Heart right ventricle (tissue), 16 donors: ENCODE results near the gene HMGCL. TPM values are rescaled to one million over a fixed set of nuclear protein-coding genes. Genes with fewer than 3 reads are reported as not detected.

Experiments used
- ATAC-seq, 8 donors: fragments of 200-7000 bp; cut with Tn5 transposase; one replicate each; pipeline ENCODE4 v1.9.1; 2020; ENCODE audit warnings: mild to moderate bottlenecking in 8 of 8, moderate library complexity in 8 of 8, moderate number of reproducible peaks in 1 of 8
- DNase-seq, 2 donors: peaks; one replicate each; pipeline ENCODE4 v3.0.0-alpha.2; 2020
- H3K27ac ChIP-seq, 10 donors: fragments of 200-600 bp; sonication (generic) in 2 of 10; one replicate each; pipeline versions ENCODE4 v1.5.0 to v1.8.0; 2020 to 2022; ENCODE audit warnings: mild to moderate bottlenecking in 3 of 10
- H3K27me3 ChIP-seq, 7 donors: fragments of 200-600 bp; one replicate each; pipeline ENCODE4 v1.8.0; 2021 to 2022; ENCODE audit warnings: mild to moderate bottlenecking in 2 of 7
- H3K36me3 ChIP-seq, 9 donors: fragments of 200-600 bp; sonication (generic) in 1 of 9; one replicate each; pipeline versions ENCODE4 v1.5.0 to v1.8.0; 2020 to 2022; ENCODE audit warnings: mild to moderate bottlenecking in 2 of 9
- H3K4me1 ChIP-seq, 9 donors: fragments of 200-600 bp; sonication (generic) in 1 of 9; one replicate each; pipeline versions ENCODE4 v1.5.0 to v1.8.0; 2020 to 2022; ENCODE audit warnings: mild to moderate bottlenecking in 4 of 9
- H3K4me3 ChIP-seq, 10 donors: fragments of 200-600 bp; sonication (generic) in 2 of 10; one replicate each; pipeline versions ENCODE4 v1.5.0 to v1.8.0; 2020 to 2022; ENCODE audit warnings: mild to moderate bottlenecking in 7 of 10, moderate library complexity in 2 of 10
- H3K9me3 ChIP-seq, 11 donors: fragments of 200-600 bp in 10 of 11; sonication (generic) in 2 of 11; one replicate each; pipeline versions ENCODE4 v1.5.0 to v1.8.0; 2013 to 2022; ENCODE audit warnings: mild to moderate bottlenecking in 2 of 11, control low read depth in 1 of 11, moderate library complexity in 1 of 11
- WGBS, 2 donors: extraction: QIAGEN DNeasy Blood & Tissue Kit; methylation state at CpG; one replicate each; pipeline ENCODE4 v1.1.7; 2013; ENCODE audit warnings: inconsistent platforms in 1 of 2; 5-methylcytosine and 5-hydroxymethylcytosine counted together
- intact Hi-C, 10 donors: fragments of 100-400 bp; cut with DNase I; formaldehyde crosslinking; loops; one replicate each; pipeline versions ENCODE4 v1.11.1 to v1.14.2; 2022
- polyA plus RNA-seq, 2 donors: library from polyadenylated mRNA; stranded (reverse); fragments of 200-250 nt; gene quantifications; one replicate each; pipeline ENCODE4 v1.2.3, GENCODE V29; 2013
- total RNA-seq, 10 donors: library from RNA; stranded (reverse); fragmentation: NEBNext Ultra II Directional in 3 of 10; extraction: Animal tissue kit (Norgen Biotek cat#: 25700) in 3 of 10; gene quantifications; one replicate each; pipeline versions ENCODE4 v1.2.1 to v1.2.4, GENCODE V29; 2021 to 2023
- TF ChIP-seq, protein P1 (sequence below), 9 donors: fragments of 200-600 bp; sonication (generic) in 2 of 9; IDR thresholded peaks; one replicate each; pipeline versions ENCODE4 v1.5.0 to v1.8.0; 2021 to 2022; ENCODE audit warnings: antibody characterized with exemption in 9 of 9, mild to moderate bottlenecking in 5 of 9, moderate library complexity in 1 of 9
- donor health status: Arrhythmogenic right ventricular cardiomyopathy.
- donor health status: ischemic (EF 13 %, LVEDD 7.1; RV severe dilation, severe dysfunction).
- donor health status: healthy with polysubstance abuse.
- donor health status: DM: no; HTN: yes; CAD: no.
- donor health status: DM: no; HTN: no; CAD: no.
- donor health status: ischemic (EF 25% LVEDD 6.9; RV normal size, moderate dysfunction).
- donor health status: ischemic (EF 25% LVEDD 5.7; RV mildly dilated, moderate dysfunction).
- donor health status: healthy.
- donor health status: DM: yes; HTN: yes; CAD: no.
- donor health status: Ischemic cardiomyopathy.
- donor health status: ischemic (EF 35%, LVEDD 5.7; RV mildly dilated, moderate dysfunction).
- donor health status: nonischemic (EF 11% LVEDD 7.7; RV severe dilation, severe dysfunction).
- donor health status: DM: yes; HTN: yes; CAD: no.
- donor health status: PGD.
- donor health status: ischemic (EF 29% LVEDD 5.4; RV normal size, mild dysfunction).
- donor health status: nonischemic (EF 23%, LVEDD 6.1; RV moderate dilation, normal function).

HMGCL gene
- total and polyA plus RNA-seq, 12 donors, result 25.7 to 44.3 (median 37.0) TPM

DNA sequence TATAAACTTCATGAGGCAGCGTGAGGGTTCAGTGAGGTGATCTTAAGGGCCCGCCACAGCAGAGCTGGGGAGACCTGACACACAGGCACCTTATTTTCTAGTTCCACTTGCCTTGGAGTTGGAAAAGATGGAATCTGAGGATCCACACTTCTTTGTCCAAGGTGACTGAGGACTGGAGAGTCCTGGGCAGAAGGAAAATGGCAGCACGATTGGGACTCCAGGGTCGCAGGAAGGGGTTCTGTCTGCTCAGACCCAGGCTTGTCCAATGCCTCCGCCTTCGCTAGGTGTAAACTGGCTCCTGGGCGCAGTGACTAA, 26.0 kb downstream of the HMGCL start:
- TF ChIP-seq, protein P1, sequence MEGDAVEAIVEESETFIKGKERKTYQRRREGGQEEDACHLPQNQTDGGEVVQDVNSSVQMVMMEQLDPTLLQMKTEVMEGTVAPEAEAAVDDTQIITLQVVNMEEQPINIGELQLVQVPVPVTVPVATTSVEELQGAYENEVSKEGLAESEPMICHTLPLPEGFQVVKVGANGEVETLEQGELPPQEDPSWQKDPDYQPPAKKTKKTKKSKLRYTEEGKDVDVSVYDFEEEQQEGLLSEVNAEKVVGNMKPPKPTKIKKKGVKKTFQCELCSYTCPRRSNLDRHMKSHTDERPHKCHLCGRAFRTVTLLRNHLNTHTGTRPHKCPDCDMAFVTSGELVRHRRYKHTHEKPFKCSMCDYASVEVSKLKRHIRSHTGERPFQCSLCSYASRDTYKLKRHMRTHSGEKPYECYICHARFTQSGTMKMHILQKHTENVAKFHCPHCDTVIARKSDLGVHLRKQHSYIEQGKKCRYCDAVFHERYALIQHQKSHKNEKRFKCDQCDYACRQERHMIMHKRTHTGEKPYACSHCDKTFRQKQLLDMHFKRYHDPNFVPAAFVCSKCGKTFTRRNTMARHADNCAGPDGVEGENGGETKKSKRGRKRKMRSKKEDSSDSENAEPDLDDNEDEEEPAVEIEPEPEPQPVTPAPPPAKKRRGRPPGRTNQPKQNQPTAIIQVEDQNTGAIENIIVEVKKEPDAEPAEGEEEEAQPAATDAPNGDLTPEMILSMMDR (IDR thresholded peaks at IDR 0.05), result no peak
- H3K4me1 ChIP-seq, result peaks cover 11 to 25% (median 22%) of the 10 kb centered on the region in 9 donors
- H3K9me3 ChIP-seq, result no peaks in the 10 kb centered on the region
- intact Hi-C loops, result no loop called here
- peak overlapping the region in 7 of 10 donors; percentile 84 to 98 (median 92) for H3K4me3 ChIP-seq
- H3K27ac ChIP-seq, result peak overlapping the region in 6 of 10 donors; percentile 31 to 98 (median 96)
- 60 to 72% methylated on average over 7 of the region's 7 CpGs for WGBS, 2 donors
- ATAC-seq (no peak), DNase-seq (no peak)
- no peaks in the 10 kb centered on the region for H3K27me3 ChIP-seq
- H3K36me3 ChIP-seq, result peaks cover 0 to 57% (median 8%) of the 10 kb centered on the region in 9 donors

DNA sequence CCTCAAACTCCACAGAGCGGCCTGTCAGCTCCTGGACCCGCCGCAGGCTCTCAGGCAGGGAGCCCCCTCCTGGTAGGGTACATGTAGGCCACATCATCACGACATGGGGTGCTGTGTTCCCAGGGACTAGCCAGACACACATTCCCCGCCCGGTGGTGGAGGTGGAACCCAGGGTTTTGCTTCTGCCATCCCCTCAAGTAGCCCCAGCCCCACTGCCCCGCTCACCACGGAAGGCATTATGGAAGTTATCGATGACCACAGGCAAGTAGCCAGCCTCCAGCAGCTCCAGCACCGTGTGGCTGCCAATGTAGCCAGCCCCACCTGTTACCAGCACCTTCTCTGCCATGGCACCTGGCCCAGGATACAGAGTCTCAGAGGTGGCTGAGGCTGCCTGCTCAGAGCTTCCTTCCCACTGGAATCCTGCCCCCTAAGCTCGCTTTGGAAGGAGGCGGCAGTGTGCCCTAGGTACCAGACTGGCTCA, 26.5 kb downstream of the HMGCL start:
- ATAC-seq, result no peak
- intact Hi-C loops, result no loop called here
- Histone ChIP-seq H3K27me3 (no peaks in the 10 kb centered on the region), H3K36me3 (peaks cover 0 to 58% (median 8%) of the 10 kb centered on the region in 9 donors), H3K27ac (peak overlapping the region in 5 of 10 donors; percentile 31 to 98 (median 97)), H3K4me3 (peak overlapping the region in 1 of 10 donors; percentile 96), H3K9me3 (no peaks in the 10 kb centered on the region), H3K4me1 (peaks cover 11 to 26% (median 20%) of the 10 kb centered on the region in 9 donors)
- TF ChIP-seq, protein P1 (IDR thresholded peaks at IDR 0.05), result no peak
- DNase-seq, result no peak
- WGBS, 2 donors, result 87 to 88% methylated on average over 12 of the region's 12 CpGs

DNA sequence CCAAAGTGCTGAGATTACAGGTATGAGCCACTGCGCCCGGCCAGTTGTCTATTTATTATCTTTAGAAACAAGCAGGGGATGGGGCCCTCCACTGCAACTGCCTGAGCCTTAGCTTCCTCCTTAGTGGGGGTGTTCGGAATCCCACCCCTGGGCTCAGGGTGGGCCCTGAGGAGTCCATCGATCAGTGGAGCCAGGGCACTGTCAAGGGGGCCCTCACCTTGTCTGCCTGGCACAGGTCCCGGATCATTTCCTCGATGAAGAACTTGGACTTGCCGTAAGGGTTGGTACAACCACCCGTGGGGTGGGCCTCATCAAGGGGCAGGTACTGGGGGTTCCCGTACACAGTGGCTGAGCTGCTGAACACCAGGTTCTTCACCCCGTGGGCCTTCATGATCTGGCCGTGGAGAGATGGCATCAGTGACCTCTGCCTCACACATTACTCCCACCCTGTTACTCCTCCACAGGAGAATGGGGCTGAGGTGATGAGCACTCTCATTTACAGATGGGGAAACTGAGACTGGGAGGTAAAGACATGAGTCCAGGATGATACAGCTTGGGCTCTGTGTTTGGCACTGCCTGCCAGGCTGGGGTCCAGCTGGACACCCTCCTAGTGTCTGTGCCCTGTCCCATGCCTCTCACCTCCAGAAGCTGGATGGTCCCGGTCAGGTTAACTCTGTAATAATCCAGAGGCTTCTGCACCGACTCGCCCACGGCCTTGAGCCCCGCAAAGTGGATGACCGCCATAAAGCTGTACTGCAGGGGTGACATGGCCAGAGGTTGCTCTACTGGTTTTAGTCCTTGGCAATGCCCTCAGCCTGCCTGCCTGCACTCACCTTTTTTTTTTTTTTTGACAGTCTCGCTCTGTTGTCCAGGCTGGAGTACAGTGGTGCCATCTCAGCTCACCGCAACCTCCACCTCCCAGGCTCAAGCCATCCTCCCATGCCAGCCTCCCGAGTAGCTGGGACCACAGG, 27.5 kb downstream of the HMGCL start:
- intact Hi-C loops, result no loop called here
- no peak overlapping the region for H3K4me3 ChIP-seq
- TF ChIP-seq, protein P1 (IDR thresholded peaks at IDR 0.05), result no peak
- H3K4me1 ChIP-seq, result peaks cover 11 to 35% (median 26%) of the 10 kb centered on the region in 9 donors
- H3K27me3 ChIP-seq, result no peaks in the 10 kb centered on the region
- H3K9me3 ChIP-seq, result no peaks in the 10 kb centered on the region
- DNase-seq, result no peak
- 84 to 85% methylated on average over 20 of the region's 20 CpGs for WGBS, 2 donors
- H3K36me3 ChIP-seq, result peaks cover 0 to 59% (median 8%) of the 10 kb centered on the region in 9 donors
- no peak for ATAC-seq
- H3K27ac ChIP-seq, result no peak overlapping the region

DNA sequence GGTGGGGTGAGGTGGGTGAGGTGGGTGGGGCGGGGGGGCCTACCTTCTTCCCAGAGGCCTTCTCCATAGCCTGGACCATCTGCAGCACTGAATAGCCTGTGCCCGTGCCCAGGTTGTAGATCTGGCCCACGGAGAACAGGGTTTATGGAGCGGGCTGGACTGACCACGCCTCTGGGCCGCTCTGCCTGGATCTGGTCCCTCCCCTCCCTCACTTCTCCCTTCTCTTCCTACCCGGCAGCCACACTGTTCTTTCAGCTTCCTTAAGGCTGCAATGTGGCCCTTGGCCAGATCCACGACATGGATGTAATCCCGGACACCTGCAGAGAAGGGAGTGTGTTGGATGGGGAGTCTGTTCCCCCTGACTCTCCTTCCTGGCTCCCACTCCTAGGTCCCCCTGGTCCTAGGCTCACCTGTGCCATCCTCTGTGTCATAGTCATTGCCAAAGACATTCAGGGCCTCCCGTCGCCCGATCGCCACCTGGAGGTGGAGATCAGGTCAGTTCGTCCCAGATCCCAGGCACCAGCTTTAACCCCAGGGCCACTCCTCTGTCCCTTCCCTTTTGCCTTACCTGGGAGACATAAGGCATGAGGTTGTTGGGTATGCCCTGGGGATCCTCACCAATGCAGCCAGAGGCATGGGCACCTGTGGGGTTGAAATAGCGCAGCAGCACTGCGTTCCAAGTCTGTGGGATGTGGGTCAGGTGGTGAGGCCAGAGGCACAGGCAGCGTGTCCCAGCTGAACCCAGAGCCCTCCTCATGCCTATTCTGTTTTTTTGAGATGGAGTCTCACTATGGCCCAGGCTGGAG, 28.6 kb downstream of the HMGCL start:
- no peak for DNase-seq
- intact Hi-C loops, result no loop called here
- Histone ChIP-seq H3K36me3 (peaks cover 0 to 55% (median 8%) of the 10 kb centered on the region in 9 donors), H3K27me3 (no peaks in the 10 kb centered on the region), H3K4me1 (peaks cover 16 to 43% (median 35%) of the 10 kb centered on the region in 9 donors), H3K27ac (no peak overlapping the region), H3K9me3 (no peaks in the 10 kb centered on the region), H3K4me3 (no peak overlapping the region)
- WGBS, 2 donors, result 75% methylated on average over 16 to 17 of the region's 17 CpGs
- ATAC-seq, result no peak
- TF ChIP-seq, protein P1 (IDR thresholded peaks at IDR 0.05), result peak in 1 of 9 donors; percentile 10
